ENCODE measurements around the gene SAMD4B. TPM values are rescaled to one million over a fixed set of nuclear protein-coding genes. Genes with fewer than 3 reads are reported as not detected.

Gene SAMD4B
- total RNA-seq, 1 experiment from 2014 or later: 135 TPM

DNA sequence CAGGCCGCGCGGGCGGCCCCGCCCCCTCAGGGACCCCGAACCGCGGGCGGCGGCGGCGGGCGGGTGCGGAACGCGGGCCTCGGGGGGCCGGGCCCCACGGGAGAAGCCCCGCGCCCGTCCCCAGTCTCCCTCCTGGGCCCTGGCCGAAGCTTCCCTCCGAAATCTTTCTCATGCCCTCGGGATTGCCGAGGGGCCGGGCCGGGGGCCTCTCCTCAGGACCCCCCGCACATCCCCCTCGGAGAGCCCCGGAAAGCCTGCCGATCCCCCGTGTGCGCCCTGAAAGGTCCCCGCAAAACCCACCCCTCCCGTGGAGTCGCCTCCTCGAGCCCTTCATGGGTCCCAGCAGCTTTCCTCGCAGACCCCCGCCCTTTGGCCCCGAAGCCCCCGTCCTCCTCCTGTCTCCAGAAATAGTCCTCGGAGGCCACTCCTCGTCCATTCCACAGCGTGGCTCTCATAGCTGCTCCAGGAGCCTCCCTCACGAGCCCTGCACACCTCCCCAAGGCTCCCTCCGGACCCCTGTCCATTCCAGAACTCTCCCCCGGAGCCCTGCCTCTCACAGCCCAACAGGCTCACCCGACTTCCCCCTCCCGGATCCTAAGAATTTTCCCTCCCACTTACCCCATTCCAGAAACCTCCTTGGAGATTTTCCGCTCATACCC lies 555 bp downstream of the SAMD4B start:
- H2AK5ac ChIP-seq (ENCODE audit: insufficient read length, low read length): no peak overlapping the region
- no peak for DNase-seq
- TF ChIP-seq, protein P1, sequence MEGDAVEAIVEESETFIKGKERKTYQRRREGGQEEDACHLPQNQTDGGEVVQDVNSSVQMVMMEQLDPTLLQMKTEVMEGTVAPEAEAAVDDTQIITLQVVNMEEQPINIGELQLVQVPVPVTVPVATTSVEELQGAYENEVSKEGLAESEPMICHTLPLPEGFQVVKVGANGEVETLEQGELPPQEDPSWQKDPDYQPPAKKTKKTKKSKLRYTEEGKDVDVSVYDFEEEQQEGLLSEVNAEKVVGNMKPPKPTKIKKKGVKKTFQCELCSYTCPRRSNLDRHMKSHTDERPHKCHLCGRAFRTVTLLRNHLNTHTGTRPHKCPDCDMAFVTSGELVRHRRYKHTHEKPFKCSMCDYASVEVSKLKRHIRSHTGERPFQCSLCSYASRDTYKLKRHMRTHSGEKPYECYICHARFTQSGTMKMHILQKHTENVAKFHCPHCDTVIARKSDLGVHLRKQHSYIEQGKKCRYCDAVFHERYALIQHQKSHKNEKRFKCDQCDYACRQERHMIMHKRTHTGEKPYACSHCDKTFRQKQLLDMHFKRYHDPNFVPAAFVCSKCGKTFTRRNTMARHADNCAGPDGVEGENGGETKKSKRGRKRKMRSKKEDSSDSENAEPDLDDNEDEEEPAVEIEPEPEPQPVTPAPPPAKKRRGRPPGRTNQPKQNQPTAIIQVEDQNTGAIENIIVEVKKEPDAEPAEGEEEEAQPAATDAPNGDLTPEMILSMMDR (conservative IDR thresholded peaks at IDR 0.05): no peak
- H3K4me3 Mint-ChIP-seq: peak overlapping the region; percentile 92 to 93
- H4K8ac ChIP-seq (replicated peaks; ENCODE audit: insufficient read length, low read depth, low read length): no peak overlapping the region
- H2BK15ac ChIP-seq (ENCODE audit: low read depth, low read length): no peak overlapping the region
- H4K5ac ChIP-seq (ENCODE audit: insufficient read length, low read depth, low read length): no peak overlapping the region
- H3K79me2 ChIP-seq (ENCODE audit: insufficient read depth, low read length): no peaks in the 10 kb centered on the region; the same call in 1 of the 2 replicates
- no peak overlapping the region for H3T11ph ChIP-seq (ENCODE audit: low read length)
- peaks cover 16% of the 10 kb centered on the region for H3K27me3 Mint-ChIP-seq (ENCODE audit: low read depth)
- peak overlapping the region; percentile 86 for H3K4me2 ChIP-seq (ENCODE audit: insufficient read depth, insufficient read length, low read length)
- no peaks in the 10 kb centered on the region for H3K27me3 ChIP-seq (ENCODE audit: insufficient read depth, low read length)
- peaks cover 14% of the 10 kb centered on the region for H3K23me2 ChIP-seq (ENCODE audit: insufficient read length, low read depth, low read length, poor library complexity, severe bottlenecking)
- peaks cover 25 to 26% of the 10 kb centered on the region in 2 experiments for H3K4me1 Mint-ChIP-seq
- H3K27ac ChIP-seq (ENCODE audit: insufficient read length, low read depth, low read length): no peak overlapping the region
- H3K23ac ChIP-seq (ENCODE audit: insufficient read length, low read depth, low read length): no peak overlapping the region
- H2BK120ac ChIP-seq (ENCODE audit: low read depth, low read length, poor library complexity, severe bottlenecking): no peak overlapping the region
- no CpG with 5 or more reads among the region's 51 CpGs for WGBS (ENCODE audit: extremely low coverage, insufficient read length, low lambda C conversion rate)
- H3K27ac Mint-ChIP-seq: peak overlapping the region in 2 of 3 experiments; percentile 62 to 91; a peak in 2 of 7 replicates
- H3K79me1 ChIP-seq (ENCODE audit: insufficient read depth, low read depth, low read length, poor library complexity, severe bottlenecking): peaks cover 9% of the 10 kb centered on the region
- H3K9me3 Mint-ChIP-seq: no peaks in the 10 kb centered on the region; a peak in 1 of 5 replicates
- H3K36me3 Mint-ChIP-seq (ENCODE audit: insufficient read depth in 1 of 3, low read depth in 3 of 3): peaks cover 2 to 28% (median 11%) of the 10 kb centered on the region in 3 experiments
- no peak overlapping the region for H2BK12ac ChIP-seq (ENCODE audit: insufficient read length, low read depth, low read length)
- peak overlapping the region; percentile 88 for H3K9ac ChIP-seq (ENCODE audit: extremely low read depth, insufficient read length, low read length)
- H2BK5ac ChIP-seq (ENCODE audit: insufficient read length, low read length): no peak overlapping the region
- H3K4me1 ChIP-seq (ENCODE audit: insufficient read depth, low read length): no peaks in the 10 kb centered on the region
- no peak overlapping the region for H2BK20ac ChIP-seq (ENCODE audit: low read depth, low read length, poor library complexity, severe bottlenecking)
- H3K18ac ChIP-seq (ENCODE audit: insufficient read length, low read depth, low read length): no peak overlapping the region
- no peak overlapping the region for H3K56ac ChIP-seq (ENCODE audit: insufficient read length, low read depth, low read length)
- H3K4ac ChIP-seq (ENCODE audit: low read depth, low read length): no peak overlapping the region
- no peak overlapping the region for H4K91ac ChIP-seq (ENCODE audit: insufficient read length, low read depth, low read length)
- H3K9me3 ChIP-seq (ENCODE audit: control insufficient read depth, low read depth, low read length): no peaks in the 10 kb centered on the region
- peak overlapping the region; percentile 74 for H3K14ac ChIP-seq (ENCODE audit: insufficient read depth, low read length)
- no peaks in the 10 kb centered on the region for H4K20me1 ChIP-seq (ENCODE audit: control insufficient read depth, insufficient read depth, insufficient read length)
- H2AFZ ChIP-seq (ENCODE audit: low read length): no peak overlapping the region
